HG03457 (cell line): ENCODE measurements around the gene HSPB7.
"Not testable (repeated sequence)": the region's sequence is repeated elsewhere in the genome, so short reads cannot be mapped to it uniquely, and the experiment has no call there.

Source experiments
- ATAC-seq: cut with Tn5 transposase; IDR thresholded peaks from one replicate; pipeline ENCODE4 v1.9.1; 2021; ENCODE audit warnings: moderate number of reproducible peaks; ENCODE audit not compliant: unreplicated experiment

The HSPB7 gene

GRCh38 chr1:16009030-16009460, 8.8 kb downstream of the HSPB7 start:
- no peak for ATAC-seq

GRCh38 chr1:16007671-16008341, 10.0 kb downstream of the HSPB7 start:
- ATAC-seq: no peak

GRCh38 chr1:16006552-16007485, 11.0 kb downstream of the HSPB7 start:
- ATAC-seq: no peak

DNA sequence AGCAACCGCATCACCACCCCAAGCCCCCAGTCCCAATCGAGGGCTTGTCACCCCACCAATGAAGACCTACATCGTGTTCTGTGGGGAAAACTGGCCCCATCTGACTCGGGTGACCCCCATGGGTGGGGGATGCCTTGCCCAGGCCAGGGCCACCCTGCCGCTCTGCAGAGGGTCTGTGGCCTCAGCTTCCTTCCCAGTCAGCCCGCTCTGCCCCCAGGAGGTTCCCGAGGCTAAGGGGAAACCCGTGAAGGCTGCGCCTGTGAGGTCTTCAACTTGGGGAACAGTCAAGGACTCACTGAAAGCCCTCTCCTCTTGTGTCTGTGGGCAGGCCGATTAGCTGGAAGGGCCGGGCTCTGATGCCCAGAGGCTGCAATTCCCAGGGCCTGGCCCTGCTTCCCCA, 11.8 kb downstream of the HSPB7 start:
- ATAC-seq: no peak

GRCh38 chr1:16005597-16005996, 12.2 kb downstream of the HSPB7 start:
- ATAC-seq: no peak

- ATAC-seq: not testable (repeated sequence)
Observed at GRCh38 chr1:16001274-16001673, 16.6 kb downstream of the HSPB7 start.

DNA sequence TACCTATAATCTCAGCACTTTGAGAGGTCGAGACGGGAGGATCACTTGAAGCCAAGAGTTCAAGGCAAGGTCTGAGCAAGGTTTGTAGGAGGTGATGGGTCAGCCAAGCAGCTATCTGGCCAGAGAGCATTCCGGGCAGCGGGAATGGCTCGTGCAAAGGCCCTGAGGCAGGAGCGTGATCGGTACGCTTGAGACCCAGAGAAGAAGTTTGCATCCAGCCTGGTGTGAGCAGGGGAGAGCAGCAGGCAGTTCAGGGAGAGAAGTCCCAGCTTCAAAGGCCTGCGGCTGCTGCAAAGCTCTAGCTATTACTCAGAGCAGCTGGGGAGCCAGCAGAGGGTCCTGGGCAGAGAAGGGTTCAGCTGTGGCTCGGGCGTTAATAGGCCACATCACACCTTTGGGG, 18.9 kb downstream of the HSPB7 start:
- ATAC-seq: no peak

DNA sequence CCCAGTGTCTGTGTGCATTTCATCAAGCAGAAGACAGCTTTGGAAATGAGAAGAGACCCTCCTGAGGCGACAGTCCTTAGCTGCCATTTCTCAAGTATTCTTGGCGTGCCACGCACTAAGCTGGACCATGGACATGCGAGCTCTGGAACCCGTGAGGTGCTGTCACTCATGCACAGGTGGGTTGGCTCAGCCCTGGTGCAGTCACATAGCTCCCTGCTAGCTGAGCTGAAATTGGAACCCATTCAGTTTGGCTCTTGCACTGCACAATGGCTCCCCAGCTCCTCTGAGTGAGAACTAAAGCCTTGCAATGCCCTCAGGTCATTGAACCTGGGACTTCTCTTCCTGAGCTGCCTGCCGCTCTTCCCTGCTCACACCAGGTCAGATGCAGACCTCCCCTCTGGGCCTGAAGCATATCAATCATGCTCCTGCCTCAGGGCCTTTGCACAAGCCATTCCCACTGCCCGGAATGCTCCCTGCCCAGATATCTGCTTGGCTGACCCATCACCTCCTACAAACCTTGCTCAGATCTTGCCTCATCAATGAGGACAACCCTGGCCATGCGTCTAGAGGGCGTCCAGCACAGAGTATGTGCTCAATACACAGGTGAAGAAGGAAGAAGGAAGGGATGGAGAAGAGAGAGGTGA, 20.1 kb downstream of the HSPB7 start:
- ATAC-seq: no peak

- ATAC-seq: no peak
Observed at GRCh38 chr1:15997076-15997585, 20.7 kb downstream of the HSPB7 start.

- no peak for ATAC-seq
Observed at GRCh38 chr1:15994590-15995351, 23.1 kb downstream of the HSPB7 start.

- no peak for ATAC-seq
Observed at GRCh38 chr1:15994081-15994480, 23.8 kb downstream of the HSPB7 start.

- ATAC-seq: no peak
Observed at GRCh38 chr1:15993666-15994065, 24.2 kb downstream of the HSPB7 start.

DNA sequence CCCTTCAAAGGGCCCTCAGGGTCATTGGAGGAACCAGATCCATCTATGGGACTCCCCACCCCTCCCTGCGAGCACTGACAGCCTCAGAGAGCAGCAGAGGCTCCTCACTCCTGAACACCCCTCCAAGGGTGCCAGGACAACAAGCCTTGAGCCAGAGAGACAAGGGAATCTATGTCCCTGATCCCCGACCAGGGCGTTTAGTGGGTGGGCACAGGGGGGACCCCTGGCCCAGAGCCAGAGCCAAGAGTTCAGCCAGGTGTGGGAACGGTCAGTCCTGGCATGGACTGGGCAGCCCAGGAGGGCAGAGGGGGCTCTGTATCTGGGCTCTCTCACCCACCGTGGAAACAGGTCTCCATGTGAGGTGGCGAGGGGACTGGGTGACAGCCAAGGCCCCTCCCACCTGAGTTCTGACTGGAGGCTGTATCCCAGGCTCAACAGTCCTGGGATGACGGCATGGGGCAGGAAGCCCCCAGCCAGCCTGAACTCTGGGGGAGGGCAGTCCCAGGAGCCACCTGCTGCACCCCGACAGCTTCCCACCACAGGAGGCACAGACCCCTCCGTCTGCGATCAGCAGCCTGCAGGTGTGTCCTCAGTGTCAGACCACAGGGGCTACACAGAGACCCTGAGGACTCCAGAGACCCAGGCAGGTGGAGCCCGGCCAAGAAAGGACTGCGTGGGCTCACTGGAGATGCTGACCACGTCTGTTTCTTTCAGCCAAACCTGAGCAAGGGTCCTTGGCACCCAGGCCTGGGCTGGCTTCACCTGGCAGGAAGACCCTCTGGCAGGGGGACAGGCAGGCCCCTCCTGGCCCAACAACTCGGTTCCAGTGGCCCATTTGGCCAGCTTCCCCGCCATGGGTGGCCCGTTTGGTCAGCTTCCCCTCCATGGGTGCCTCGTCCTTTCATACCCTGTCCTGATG, 25.0 kb downstream of the HSPB7 start:
- ATAC-seq: no peak

DNA sequence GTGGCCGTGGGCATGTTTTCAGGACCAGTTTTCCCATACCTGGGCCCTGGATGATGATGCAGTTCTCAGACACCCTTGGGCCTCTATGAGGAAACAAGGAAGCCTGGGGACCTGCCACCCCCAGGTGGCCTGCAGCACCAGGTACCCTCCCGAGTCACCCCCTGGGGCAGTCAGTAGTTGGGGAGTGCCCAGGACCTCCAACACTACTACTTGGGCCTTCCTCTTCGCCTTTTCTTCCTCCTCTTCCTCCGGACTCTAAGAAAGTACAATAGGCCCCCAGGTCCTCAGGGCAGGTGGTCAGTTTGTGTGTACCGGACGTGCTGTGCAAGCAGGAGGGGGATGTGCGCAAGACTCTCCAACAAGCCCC, 25.7 kb downstream of the HSPB7 start:
- ATAC-seq: no peak

GRCh38 chr1:15991427-15992186, 26.2 kb downstream of the HSPB7 start:
- no peak for ATAC-seq

GRCh38 chr1:15989776-15990175, 28.1 kb downstream of the HSPB7 start:
- ATAC-seq: no peak

GRCh38 chr1:15988856-15989736, 28.7 kb downstream of the HSPB7 start:
- no peak for ATAC-seq
